ENCODE data around the gene ZBTB20.

- TF ChIP-seq TAF1 (IDR thresholded peaks at IDR 0.05; ENCODE audit: borderline replicate concordance, insufficient read depth, low read length), result no peak
- no peak for TF ChIP-seq POLR2AphosphoS5 (IDR thresholded peaks at IDR 0.05; ENCODE audit: low read depth, low read length)
- no peak for TF ChIP-seq SIN3A (IDR thresholded peaks at IDR 0.05; ENCODE audit: borderline replicate concordance, insufficient read depth, low read length)
Observed at GRCh38 chr3:114635878-114636277, 511.2 kb downstream of the ZBTB20 start.
